ENCODE data around the gene ZMPSTE24.

ZMPSTE24 gene

DNA sequence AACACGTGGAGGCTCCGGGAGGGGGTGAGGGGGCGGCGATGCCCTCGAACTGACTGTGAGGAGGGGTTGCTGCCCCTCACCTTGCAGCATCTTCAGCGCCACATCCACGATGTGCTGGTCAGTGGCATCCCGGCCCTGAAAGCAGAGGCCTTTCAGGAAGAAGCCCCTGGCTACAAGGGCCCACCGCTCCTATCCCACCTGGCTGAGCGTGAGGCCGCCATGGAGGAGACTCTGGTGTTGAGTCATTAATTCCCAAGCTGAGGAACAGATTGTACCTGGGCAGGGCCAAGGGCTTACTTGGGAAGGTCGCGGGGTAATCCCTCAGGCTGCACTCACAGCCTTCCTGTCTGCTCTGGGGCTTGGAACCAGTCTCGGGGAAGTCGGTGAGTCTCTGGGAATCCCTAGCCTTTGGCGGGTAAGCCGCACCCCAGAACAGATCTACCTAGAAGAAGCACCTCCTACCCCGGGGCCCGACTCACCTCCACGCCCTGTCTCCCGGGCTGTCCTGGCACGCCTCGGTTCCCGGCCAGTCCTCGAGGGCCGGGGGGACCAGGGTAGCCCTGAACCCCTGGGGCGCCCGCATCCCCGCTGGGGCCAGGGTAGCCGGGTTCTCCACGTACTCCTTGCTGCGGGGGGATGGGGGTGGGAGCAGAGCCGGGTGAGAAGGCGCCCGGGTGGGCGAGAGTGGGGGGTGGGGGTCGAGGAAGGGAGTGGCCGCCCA is 45.2 kb downstream of the ZMPSTE24 start:
- no peak for DNase-seq (ENCODE audit: low read depth in 3 of 3)

DNA sequence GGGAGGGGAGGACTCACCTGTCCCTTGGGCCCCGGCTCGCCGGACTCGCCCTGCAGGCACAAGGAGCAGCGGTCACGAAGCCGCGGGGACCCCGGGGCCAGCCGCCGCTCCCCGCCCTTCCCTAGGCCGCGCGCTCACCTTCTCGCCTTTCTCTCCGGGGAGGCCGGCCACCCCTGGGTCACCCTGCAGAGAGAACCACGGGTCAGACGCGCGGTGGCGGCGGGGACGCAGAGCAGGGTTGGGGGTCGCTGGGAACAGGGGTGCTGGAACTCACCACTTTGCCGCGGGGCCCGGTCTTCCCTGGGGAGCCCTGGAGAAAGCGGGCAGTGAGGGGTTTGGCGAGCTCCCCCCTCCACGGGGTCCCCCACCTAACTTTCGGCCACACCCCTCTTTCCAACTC is 45.8 kb downstream of the ZMPSTE24 start:
- no peak for DNase-seq (ENCODE audit: low read depth in 3 of 3)

DNA sequence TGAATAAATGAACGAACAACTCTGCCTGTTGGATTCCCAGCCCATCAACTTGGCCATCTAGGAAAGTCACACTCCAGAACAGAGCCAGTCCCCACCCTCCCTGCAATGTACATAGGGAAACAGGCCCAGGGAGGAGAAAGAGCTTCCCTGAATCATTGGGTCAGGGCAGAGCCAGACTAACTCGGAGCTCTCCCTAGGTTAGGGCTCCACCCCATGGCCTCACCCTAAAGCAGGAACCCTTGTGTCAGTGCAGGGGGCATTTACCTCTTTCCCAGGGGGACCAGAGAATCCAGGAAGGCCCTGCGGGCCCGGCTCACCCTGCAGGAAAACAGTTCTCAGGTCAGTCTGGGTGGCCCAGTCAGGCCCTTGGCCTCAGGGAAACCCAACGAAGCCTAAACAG is 47.4 kb downstream of the ZMPSTE24 start:
- no peak for DNase-seq (ENCODE audit: low read depth in 3 of 3)

GRCh38 chr1:40305871-40306270 is 47.8 kb downstream of the ZMPSTE24 start:
- DNase-seq (ENCODE audit: low read depth in 3 of 3) = no peak

- no peak for DNase-seq (ENCODE audit: low read depth in 3 of 3)
Measured at GRCh38 chr1:40306296-40306695, 48.3 kb downstream of the ZMPSTE24 start.

GRCh38 chr1:40307186-40307585 is 49.1 kb downstream of the ZMPSTE24 start:
- DNase-seq (ENCODE audit: low read depth in 3 of 3) = no peak

DNA sequence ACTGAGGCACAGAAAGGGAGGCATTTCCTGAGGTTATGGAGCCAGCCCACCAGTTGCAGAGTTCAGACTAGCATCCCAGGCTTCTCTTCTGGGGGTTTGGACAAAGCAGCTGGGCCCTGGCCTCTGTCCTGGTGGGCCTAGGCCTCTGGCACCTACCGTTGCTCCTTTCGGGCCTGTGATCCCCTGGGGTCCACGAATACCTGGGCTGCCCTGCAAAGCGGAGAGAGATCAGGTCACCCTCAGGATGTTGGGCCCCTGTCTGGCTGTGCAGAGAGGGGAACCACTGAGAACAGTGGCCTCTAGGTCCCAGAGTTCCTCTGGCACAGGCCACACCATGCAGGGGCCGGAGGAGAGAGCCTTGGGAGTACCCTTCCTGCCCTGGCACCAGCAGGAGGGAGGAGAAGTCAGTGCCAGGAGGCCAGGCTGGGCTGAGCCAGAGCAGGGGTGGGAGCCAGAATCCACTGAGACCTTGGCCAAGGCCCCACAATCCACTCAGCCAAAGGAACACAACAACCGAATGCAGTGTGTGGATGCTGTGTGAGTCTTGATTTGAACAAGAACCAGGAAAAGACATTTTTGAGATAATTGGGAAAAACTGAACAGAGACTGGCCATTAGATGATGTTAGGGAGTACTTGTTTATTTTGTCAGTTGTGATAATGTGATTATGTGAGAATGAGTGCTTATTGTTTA is 50.1 kb downstream of the ZMPSTE24 start:
- no peak for DNase-seq (ENCODE audit: low read depth in 3 of 3)

DNA sequence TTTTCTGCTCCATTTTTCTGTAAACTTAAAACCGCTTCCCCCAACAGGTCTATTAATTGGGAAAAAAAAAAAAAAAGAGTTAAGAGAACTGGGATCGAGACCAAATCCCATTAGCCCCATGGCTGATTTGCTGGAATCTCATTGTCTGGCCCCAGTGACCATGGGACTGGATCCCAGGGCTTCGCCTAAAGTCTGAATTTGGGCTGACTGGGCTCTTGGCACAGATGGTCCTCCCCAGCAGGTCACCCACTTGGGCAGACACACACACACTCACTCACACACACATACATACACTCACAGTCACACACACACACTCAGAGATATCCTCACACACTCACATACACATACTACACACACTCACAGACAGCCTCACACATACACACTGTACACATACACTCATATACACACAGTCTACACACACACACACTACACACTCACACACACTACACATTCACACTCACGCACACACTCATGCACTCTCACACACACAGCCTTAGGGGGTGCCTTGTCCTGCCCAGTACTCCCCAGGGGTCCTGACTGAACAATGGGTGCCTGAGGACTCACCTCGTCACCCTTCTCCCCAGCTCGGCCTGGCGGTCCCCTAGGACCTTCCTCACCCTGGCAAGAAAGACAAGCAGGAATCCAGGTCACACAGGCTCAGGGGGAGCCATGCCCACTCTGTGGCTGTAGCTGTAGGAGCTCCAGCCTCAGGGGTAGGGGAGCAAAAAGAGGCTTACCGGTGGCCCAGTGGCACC is 51.5 kb downstream of the ZMPSTE24 start:
- DNase-seq (ENCODE audit: low read depth in 3 of 3) = no peak

DNA sequence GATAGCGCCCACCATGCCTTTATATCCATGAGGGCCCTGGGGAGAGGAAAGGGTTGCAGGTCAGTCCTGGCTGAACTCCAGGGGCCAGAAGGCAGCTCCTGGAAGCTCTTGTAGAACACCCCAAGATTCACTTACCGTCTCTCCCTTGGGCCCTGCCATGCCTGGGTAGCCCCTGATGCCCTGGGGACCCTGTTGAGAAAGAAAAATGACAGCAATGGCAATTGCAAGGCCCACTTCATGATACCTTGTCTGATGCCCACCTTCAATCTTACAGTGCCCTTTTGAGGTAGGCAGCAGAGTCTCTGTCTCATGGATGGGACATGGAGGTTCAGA is 52.1 kb downstream of the ZMPSTE24 start:
- DNase-seq (ENCODE audit: low read depth in 3 of 3) = no peak

GRCh38 chr1:40310983-40311642 is 53.1 kb downstream of the ZMPSTE24 start:
- DNase-seq (ENCODE audit: low read depth in 3 of 3) = no peak

DNA sequence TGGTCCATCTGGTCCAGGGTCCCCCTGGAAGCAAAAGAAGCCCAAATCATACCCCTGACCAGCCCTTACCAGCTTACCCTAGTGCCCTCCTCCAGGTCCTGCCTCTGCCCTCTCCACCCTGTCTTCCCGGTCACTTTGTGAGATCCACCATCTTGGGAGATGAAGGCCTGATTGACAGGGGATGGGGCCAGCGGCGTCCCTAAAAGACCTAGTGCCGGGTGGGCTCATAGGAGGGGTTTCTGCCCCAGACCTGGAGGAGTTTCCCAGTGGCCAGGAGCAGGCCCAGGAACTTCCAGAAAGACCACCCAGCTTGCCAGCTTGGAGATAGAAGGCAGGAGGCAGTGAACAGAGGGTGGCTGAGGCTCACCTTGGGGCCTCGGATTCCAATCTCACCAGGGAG is 53.7 kb downstream of the ZMPSTE24 start:
- no peak for DNase-seq (ENCODE audit: low read depth in 3 of 3)

DNA sequence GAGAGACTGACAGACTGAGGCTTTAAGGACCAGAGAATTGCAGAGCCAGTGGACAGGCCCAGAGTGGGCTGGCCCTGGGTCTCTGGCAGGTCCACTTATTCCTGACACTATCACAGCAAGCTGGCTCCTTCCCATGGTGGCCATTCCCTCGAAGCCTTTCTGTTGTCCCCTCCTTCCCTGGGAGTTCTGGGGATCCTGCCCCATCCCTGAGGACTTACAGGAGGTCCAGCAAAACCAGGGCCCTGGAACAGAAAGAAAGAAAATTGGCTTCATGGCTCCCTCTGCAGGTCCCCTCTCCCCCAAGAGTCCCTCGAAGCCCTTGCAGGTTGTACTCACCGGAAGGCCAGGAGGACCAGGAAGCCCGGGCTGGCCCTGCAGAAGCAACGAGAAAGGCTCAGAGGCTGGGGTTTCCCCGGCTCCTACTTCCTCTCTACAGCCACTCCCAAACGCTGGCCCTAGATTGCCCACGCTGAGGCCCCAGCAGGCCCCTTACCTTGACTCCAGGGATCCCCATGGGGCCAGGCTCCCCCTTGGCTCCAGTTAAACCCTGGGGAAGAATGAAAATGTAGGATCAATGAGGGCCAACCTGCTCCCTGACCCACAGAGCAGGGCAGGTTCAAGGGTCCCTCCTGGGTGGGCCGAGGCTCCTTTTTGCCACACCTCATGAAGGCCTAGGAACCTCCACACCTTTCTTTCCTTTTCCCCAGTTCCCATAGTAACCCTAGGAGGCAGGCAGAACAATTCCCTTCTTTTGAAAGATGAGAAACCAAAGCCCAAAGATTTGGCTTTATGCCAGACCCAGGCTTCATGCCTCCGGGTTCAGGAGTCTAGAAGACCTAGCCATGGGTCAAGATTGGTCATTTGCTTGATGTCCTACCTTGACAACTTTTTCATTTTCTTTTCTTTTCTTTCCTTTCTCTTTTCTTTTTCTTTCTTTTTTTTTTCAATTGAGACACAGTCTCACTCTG is 54.5 kb downstream of the ZMPSTE24 start:
- no peak for DNase-seq (ENCODE audit: low read depth in 3 of 3)

DNA sequence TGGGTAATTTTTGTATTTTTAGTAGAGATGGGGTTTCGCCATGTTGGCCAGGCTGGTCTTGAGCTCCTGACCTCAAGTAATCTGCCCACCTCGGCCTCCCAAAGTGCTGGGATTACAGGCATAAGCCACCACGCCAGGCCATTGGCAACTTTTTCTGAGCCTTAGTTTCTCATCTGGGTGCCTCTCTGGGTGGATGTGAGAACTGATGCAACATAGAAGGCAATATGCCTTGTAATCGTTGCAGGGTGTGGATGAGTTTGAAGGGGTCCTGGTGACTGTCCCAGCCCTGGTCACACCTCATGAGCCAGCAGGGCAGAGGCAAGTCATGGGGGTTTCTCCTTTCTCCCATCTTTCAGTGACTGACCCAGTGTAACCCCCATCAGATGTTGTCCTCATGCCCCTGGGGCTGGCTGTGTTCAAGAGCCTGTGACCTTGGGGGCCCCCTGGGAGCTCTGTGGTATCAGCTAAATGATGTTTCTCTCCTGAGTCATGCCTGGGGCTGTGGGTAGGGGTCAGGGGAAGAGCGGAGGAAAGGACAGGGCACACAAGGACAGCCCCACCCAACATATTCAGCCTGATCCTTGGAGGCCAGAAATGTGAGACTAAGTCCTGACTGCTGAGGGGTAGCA is 55.4 kb downstream of the ZMPSTE24 start:
- DNase-seq (ENCODE audit: low read depth in 3 of 3) = no peak

- no peak for DNase-seq (ENCODE audit: low read depth in 3 of 3)
Measured at GRCh38 chr1:40313958-40314720, 56.1 kb downstream of the ZMPSTE24 start.

DNA sequence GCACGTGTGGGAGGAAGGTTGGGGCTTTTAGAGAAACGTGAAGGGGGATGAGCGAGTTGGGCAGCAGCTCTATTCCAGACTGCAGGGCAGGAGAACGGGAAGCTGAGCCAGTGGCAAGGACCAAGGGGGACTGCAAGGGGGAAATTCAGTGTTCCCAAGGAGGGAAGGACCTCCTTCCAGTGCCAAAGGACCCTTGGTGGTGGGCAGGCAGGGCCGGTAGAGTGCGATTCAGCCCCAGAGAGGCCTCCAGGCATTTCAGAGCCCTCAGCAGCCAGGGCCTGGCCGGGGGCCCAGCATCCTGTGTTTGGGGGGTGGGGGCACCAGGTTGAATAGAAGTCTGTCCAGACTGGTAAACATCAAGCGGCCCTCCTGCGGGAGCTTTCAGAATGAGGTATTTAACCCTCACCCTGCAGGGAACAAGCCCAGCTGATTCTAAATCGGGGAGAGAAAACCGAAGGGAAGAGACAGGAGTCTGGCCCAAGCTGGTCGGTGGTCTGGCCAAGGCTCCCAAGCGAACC is 56.7 kb downstream of the ZMPSTE24 start:
- DNase-seq (ENCODE audit: low read depth in 3 of 3) = no peak

DNA sequence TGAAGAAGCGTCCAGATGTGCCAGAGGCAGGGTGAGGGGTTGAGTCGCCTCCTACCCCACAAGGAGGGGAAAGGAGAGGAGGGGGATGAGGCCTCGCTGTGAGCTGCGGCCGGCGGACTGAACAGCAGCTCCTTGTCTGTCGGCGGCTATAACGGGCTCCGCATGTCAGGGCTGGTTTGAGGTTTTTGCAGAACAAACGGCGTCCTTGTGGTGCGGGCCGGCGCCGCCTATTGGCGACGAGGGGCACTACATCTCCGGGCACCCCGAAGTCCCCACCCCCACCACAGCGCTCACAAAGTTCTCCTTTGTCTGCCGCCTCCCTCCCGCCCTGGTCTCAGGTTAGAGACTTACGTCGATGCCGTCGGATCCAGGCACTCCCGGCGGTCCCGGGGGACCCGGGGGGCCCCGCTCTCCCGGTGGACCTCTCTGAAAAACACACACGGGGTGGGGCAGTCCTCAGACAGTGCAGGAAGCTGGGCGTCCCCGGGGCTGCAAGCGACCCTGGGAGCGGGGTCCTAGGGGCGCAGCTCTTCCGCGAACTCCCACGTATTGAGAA is 57.3 kb downstream of the ZMPSTE24 start:
- DNase-seq (ENCODE audit: low read depth in 3 of 3) = peak; percentile 73 to 82 (median 79)

DNA sequence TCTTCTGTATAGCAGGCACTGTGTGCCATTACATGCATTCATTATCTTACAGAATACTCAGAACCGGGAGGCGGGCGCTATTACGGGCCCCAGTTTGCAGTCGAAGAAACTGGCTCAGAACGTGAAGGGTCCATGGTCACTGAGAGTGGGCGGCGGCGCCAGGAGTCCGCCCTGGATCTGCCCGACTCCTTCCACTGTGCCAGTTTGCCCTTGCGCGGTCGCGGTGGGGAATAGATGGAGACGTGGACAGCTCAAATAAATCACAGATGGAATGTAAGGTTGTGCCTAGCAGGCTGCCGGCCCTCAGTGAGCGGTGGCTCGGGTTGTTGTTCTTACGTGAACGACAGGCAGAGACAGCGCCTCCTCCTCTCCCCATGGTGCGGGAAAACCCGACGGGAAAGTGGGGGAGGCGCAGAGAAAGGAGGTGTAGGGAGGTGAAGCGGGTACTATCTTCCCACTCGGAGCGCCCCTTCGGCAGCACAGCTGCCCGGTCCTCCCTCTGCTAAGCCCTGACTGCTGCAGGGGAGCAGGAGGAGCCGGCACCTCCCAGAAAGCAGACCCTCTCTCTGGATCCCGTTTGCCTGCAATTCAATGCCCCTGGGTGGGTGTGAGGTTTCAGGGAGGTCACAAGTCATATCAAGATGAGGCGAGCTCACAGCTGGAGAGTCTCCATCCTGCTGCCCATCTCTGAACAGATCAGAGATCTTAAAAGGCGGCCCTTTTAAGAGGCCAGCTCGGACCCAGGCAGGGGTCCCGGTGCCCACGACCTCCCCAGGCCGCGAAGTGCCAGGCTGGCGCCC is 58.0 kb downstream of the ZMPSTE24 start:
- no peak for DNase-seq (ENCODE audit: low read depth in 3 of 3)

DNA sequence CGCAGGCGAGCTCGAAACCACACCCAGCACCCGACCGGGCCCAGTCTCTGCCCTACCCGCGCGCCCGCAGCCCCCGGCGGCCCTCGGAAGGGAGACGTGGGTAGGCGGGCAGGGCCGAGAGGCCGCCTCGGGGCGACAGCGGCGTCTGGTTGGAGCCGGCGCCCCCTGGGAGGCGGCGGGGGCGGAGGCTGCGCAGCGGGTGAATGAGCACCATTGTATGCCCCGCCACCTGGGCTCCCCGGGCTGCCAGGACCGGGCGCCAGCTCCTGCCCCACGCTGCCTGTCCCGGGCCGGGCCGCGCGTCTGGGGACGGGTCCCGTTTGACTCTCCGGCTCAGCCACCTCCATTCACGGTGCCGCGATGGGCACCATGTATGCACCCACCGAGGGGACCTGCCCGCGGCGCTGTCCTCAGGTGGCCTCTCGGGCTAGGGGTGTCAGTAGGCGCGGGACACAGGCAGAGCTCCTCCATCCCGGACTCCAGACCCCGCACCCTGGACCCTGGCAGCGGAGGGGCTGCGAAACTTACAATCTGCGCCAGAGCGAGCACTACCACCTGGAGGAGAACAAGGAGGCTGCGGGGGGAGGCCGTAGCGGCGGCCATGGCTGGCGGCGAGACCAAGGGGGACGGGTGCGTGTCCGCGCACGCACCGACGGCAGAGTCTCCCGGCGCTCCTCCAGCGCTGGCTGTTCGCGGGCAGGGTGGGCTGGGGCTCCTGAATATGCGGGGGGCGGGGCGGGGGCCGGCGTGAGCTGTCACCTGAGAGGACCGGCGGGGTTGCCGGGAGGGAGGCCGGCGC is 58.8 kb downstream of the ZMPSTE24 start, which contains the start of gene COL9A2:
Gene COL9A2 (minus strand): TSS at position 692 of the 799 bp plus-strand sequence. CDS start 89 bp downstream, at position 603.
- peak in 2 of 3 donors; percentile 22 to 36 for DNase-seq (ENCODE audit: low read depth in 3 of 3)
